ENCODE results near the gene LIPA. TPM values are rescaled to one million over a fixed set of nuclear protein-coding genes. Genes with fewer than 3 reads are reported as not detected.

Gene LIPA
- total and polyA plus RNA-seq, 11 donors: 4.8 to 127 (median 18.8) TPM

DNA sequence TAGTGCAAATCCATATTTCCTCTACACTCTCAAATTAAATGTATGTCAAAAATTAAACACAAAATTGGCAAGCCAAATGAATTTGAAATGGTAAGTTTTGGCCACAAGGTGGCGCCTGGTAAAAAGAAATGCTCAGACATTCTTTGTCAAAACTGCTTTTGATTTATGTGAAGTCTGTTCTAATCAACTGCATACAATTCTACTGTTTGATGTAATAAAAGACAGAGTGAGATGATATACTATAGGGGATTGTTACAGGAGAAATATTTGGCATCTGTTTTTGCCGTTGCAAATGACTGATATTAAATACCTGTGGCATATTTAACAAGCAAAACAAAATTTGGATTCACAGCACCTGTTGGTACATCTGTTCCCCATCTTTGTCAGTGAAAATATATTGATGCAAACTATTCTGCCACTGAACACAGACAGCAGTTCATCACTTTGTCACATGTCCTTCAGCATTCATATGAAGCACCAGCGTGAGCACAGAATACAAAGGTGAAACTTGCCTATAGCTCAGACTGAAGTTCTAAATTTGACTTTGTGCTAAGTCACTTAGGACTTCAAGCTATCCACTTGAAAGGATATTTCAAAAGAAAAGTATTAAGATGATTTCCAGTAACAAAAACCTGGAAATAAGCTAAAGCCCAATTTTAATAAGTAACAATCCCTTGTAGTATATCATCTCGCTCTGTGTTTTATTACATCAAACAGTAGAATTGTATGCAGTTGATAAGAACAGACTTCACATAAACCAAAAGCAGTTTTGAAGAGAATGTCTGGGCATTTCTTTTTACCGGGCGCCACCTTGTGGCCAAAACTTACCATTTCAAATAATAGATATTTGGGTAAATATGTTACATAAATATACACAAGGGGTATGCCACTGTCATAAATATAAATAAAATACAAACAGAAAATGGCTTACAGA, 34.3 kb downstream of the LIPA start:
- peak overlapping the region in 10 of 12 donors; percentile 6 to 64 (median 34) for H3K27ac ChIP-seq
- H3K36me3 ChIP-seq: peaks cover 0 to 61% (median 20%) of the 10 kb centered on the region in 9 donors
- H3K27me3 ChIP-seq: no peaks in the 10 kb centered on the region
- DNase-seq (peak in 3 of 5 donors; percentile 40 to 58 (median 47)), ATAC-seq (peak in 2 of 4 donors; percentile 25 to 55)
- WGBS, 4 donors: 8 to 9% (median 9%) methylated on average over 6 of the region's 6 CpGs
- H3K4me3 ChIP-seq: no peak overlapping the region
- intact Hi-C loops (cut with DNase I): loop anchor here in 8 of 10 donors (1.0 to 5.0 kb wide), 5 partner anchors 187 to 380 kb away; no protein-coding TSS in a partner anchor
- H3K9me3 ChIP-seq: no peaks in the 10 kb centered on the region
- H3K4me1 ChIP-seq: peaks cover 0 to 19% (median 7%) of the 10 kb centered on the region in 12 donors
- TF ChIP-seq, protein P1, sequence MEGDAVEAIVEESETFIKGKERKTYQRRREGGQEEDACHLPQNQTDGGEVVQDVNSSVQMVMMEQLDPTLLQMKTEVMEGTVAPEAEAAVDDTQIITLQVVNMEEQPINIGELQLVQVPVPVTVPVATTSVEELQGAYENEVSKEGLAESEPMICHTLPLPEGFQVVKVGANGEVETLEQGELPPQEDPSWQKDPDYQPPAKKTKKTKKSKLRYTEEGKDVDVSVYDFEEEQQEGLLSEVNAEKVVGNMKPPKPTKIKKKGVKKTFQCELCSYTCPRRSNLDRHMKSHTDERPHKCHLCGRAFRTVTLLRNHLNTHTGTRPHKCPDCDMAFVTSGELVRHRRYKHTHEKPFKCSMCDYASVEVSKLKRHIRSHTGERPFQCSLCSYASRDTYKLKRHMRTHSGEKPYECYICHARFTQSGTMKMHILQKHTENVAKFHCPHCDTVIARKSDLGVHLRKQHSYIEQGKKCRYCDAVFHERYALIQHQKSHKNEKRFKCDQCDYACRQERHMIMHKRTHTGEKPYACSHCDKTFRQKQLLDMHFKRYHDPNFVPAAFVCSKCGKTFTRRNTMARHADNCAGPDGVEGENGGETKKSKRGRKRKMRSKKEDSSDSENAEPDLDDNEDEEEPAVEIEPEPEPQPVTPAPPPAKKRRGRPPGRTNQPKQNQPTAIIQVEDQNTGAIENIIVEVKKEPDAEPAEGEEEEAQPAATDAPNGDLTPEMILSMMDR (IDR thresholded peaks at IDR 0.05): peak; percentile 71 to 87 (median 81)
- TF ChIP-seq POLR2A (IDR thresholded peaks at IDR 0.05): no peak

DNA sequence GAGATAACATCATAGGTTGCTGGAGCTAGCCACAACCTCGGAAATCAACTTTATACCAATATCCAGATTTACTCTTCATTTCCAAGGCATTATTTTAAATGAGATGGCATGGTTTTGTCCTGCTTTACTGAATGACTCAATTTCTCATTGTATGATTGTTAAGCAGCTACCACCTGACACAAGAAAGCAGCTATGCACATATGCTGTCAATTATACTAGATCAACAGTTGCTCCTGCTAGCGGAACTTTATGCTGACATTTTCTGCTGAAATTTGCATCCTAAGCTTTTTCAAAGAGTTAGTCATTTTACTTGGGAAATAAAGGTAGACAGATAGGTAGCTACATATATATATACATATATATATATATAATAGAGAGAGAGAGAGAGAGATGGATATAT, 35.5 kb downstream of the LIPA start:
- no peak for ATAC-seq
- Histone ChIP-seq H3K9me3 (no peaks in the 10 kb centered on the region), H3K4me3 (no peak overlapping the region), H3K27me3 (no peaks in the 10 kb centered on the region), H3K36me3 (peaks cover 0 to 48% (median 15%) of the 10 kb centered on the region in 9 donors), H3K4me1 (peaks cover 0 to 19% (median 7%) of the 10 kb centered on the region in 12 donors), H3K27ac (no peak overlapping the region)
- no peak for DNase-seq
- 95 to 99% (median 98%) methylated on average over 2 of the region's 2 CpGs for WGBS, 4 donors
- TF ChIP-seq, protein P1 (IDR thresholded peaks at IDR 0.05): no peak
- no peak for TF ChIP-seq POLR2A (IDR thresholded peaks at IDR 0.05)
- intact Hi-C loops (cut with DNase I): loop anchor here in 8 of 10 donors (2.0 to 5.0 kb wide), 4 partner anchors 185 to 379 kb away; no protein-coding TSS in a partner anchor

DNA sequence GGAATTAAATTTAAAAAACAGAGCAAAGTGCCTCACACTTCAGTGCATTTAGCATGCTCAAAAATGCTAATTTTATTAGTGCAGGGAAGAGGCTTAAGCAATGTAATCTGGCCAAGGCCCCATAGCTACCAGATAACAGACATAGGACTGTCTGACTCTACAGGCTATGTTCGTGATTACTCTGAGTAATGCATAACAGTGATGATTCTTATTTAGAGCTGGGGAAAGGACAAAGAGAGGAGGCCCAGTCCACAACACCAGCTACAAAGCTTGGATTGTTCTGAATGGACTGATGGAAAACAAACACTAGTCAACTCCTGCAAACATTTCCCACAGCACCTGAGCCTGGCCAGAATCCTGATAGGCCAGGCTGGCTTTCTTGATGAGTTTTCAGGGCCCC, 36.1 kb downstream of the LIPA start:
- peaks cover 0 to 43% (median 15%) of the 10 kb centered on the region in 9 donors for H3K36me3 ChIP-seq
- H3K4me3 ChIP-seq: no peak overlapping the region
- no peaks in the 10 kb centered on the region for H3K27me3 ChIP-seq
- DNase-seq: no peak
- H3K27ac ChIP-seq: no peak overlapping the region
- H3K9me3 ChIP-seq: no peaks in the 10 kb centered on the region
- intact Hi-C loops (cut with DNase I): loop anchor here in 9 of 10 donors (2.0 to 5.0 kb wide), 6 partner anchors 185 to 378 kb away; no protein-coding TSS in a partner anchor
- ATAC-seq: no peak
- TF ChIP-seq, protein P1 (IDR thresholded peaks at IDR 0.05): no peak
- peaks cover 0 to 19% (median 7%) of the 10 kb centered on the region in 12 donors for H3K4me1 ChIP-seq
- 60 to 80% (median 69%) methylated on average over 1 of the region's 1 CpG for WGBS, 4 donors

DNA sequence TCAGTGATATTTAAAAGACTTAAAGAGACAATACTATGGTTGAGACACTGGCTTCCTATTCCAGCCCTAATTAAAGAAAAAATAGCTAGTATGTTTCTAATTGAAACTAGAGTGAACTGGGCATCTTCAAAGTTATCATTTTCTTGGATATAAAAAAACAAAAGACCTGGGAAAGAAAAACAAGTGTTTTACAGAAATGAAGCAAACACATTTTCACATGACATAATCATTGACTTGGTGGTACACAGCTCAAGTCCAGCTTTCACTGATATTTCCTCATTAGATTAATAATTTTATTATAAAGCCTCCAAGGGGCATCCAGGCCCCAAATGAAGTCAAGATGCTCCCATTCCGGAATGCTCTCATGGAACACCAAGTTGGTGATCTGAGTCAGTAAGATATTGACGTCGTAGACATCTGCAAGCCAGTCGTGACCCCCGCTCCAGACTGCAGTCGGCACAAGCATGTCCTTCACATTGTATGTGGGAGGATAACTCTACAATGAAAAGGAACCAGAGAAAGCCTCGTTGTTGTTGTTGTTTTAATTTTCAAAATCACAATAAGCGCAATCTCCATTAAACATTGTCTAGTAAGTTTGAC, 36.9 kb downstream of the LIPA start:
- WGBS, 4 donors: 86 to 90% (median 88%) methylated on average over 8 of the region's 8 CpGs
- Histone ChIP-seq H3K36me3 (peaks cover 0 to 37% (median 15%) of the 10 kb centered on the region in 9 donors), H3K4me1 (peaks cover 0 to 19% (median 7%) of the 10 kb centered on the region in 12 donors), H3K27me3 (no peaks in the 10 kb centered on the region), H3K27ac (no peak overlapping the region), H3K4me3 (no peak overlapping the region), H3K9me3 (no peaks in the 10 kb centered on the region)
- ATAC-seq: no peak
- no peak for DNase-seq
- TF ChIP-seq, protein P1 (IDR thresholded peaks at IDR 0.05): no peak
- TF ChIP-seq POLR2A (IDR thresholded peaks at IDR 0.05): no peak
- intact Hi-C loops (cut with DNase I): loop anchor here in 9 of 10 donors (2.0 to 5.0 kb wide), 7 partner anchors 184 to 377 kb away; no protein-coding TSS in a partner anchor
